Right kidney (tissue), 1 donor: ENCODE measurements around the gene PSAP.

Experiments
- DNase-seq: peaks from one replicate; pipeline ENCODE4 v3.0.0-alpha.2; 2016

Gene PSAP

GRCh38 chr10:71766717-71767419 lies 84.2 kb downstream of the PSAP start:
- DNase-seq: no peak
